ENCODE results near the gene ARNT2. TPM values are rescaled to one million over a fixed set of nuclear protein-coding genes. Genes with fewer than 3 reads are reported as not detected.
A peak's percentile ranks its signal among the peaks of the same experiment; 100 is the strongest.

ARNT2 gene
- total and polyA plus RNA-seq, 8 donors, result 0.58 to 27.4 (median 1.6) TPM

DNA sequence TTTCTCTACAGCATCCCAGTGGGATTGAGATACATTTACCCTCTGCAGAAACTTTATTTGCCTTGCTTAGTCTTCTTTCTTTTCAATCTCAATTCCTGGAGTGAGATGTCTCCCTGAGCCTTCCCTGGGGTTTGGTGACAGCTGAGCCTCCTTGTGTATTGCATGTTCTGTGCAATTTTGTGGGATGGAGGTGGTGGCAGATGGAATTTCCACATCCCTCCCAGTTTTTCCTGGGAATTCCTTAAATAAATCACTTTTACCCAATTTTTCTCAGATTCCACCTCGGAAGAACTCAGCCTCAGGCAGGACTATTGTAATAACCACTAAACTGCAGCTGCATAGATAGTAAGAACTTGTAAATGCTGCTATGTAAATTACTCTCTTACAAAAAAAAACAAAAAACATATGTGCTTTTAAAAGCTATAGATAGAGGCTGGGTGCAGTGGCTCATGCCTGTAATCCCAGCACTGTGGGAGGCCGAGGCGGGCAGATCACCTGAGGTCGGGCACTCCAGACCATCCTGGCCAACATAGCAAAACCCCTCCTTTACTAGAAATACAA, 202.4 kb downstream of the ARNT2 start:
- H3K27ac ChIP-seq, result no peak overlapping the region
- peaks cover 0 to 11% (median 0%) of the 10 kb centered on the region in 4 donors for H3K4me1 ChIP-seq
- 90 to 95% (median 91%) methylated on average over 4 of the region's 4 CpGs for WGBS, 5 donors
- TF ChIP-seq, protein P1, sequence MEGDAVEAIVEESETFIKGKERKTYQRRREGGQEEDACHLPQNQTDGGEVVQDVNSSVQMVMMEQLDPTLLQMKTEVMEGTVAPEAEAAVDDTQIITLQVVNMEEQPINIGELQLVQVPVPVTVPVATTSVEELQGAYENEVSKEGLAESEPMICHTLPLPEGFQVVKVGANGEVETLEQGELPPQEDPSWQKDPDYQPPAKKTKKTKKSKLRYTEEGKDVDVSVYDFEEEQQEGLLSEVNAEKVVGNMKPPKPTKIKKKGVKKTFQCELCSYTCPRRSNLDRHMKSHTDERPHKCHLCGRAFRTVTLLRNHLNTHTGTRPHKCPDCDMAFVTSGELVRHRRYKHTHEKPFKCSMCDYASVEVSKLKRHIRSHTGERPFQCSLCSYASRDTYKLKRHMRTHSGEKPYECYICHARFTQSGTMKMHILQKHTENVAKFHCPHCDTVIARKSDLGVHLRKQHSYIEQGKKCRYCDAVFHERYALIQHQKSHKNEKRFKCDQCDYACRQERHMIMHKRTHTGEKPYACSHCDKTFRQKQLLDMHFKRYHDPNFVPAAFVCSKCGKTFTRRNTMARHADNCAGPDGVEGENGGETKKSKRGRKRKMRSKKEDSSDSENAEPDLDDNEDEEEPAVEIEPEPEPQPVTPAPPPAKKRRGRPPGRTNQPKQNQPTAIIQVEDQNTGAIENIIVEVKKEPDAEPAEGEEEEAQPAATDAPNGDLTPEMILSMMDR (IDR thresholded peaks at IDR 0.05), result no peak
- TF ChIP-seq EP300 (IDR thresholded peaks at IDR 0.05) (no peak), POLR2AphosphoS5 (IDR thresholded peaks at IDR 0.05) (no peak), POLR2A (IDR thresholded peaks at IDR 0.05) (no peak)
- no peaks in the 10 kb centered on the region for H3K27me3 ChIP-seq
- H3K4me3 ChIP-seq, result no peak overlapping the region
- no peaks in the 10 kb centered on the region for H3K36me3 ChIP-seq
- H3K9me3 ChIP-seq, result no peaks in the 10 kb centered on the region
- DNase-seq, result no peak
- intact Hi-C loops (cut with DNase I; ENCODE audit: low total_unique reads), result no loop called here

DNA sequence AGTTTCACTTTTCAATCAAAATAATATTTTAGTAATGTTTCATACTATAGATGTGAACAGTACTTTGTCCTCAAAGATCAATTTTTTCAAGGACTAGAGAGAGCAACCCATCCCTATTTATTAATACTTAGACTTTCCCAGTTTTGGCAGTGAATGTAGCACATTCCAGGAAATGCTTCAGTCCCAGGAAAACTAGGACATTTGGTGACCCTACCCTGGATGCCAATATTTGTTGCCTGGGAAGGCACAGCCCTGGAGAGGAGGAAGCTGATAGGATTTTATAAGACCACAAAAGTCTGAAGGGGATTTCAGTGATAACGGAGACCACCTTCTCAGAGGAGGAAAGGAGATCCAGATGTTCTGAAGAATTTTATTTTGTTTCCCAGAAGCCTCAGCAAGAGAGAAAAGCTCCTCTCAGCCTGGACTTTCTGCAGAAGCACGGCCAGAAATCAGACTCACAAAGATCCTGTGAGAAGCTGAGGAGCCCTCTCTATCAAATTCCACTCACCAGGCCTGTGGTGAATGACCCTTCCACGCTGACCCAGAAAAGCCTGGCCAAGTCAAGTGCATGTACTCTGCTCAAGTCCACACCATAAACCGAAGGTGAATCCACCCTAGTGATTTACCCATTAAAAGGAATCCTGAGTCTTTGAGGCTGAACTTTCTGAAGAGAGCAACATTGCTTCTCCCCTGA, 203.3 kb downstream of the ARNT2 start:
- Histone ChIP-seq H3K36me3 (no peaks in the 10 kb centered on the region), H3K27me3 (no peaks in the 10 kb centered on the region), H3K27ac (peak overlapping the region in 1 of 5 donors; percentile 16), H3K9me3 (no peaks in the 10 kb centered on the region), H3K4me1 (peaks cover 0 to 11% (median 0%) of the 10 kb centered on the region in 4 donors), H3K4me3 (no peak overlapping the region)
- DNase-seq, result peak in 1 of 2 donors; percentile 26
- TF ChIP-seq POLR2A (IDR thresholded peaks at IDR 0.05) (no peak), EP300 (IDR thresholded peaks at IDR 0.05) (no peak), POLR2AphosphoS5 (IDR thresholded peaks at IDR 0.05) (no peak)
- TF ChIP-seq, protein P1 (IDR thresholded peaks at IDR 0.05), result no peak
- intact Hi-C loops (cut with DNase I; ENCODE audit: low total_unique reads), result no loop called here
- WGBS, 5 donors, result 64 to 75% (median 72%) methylated on average over 4 of the region's 4 CpGs

DNA sequence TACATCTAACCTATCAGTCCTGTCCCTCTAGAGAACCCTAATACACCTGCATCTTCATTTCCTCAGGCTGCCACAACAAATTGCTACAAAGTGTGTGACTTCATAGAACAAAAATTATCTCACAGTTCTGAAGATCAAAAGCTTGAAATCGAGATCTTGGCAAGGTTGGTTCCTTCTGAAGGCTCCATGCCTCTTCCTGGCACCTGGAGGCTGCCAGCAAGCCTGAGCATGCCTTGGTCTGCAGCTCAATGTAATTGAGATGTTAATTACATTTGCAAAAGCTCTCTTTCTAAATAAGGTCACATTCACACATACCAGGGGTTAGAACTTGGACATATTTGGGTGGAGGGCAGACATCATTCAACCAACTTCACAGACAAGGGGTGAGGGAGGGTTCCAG, 204.5 kb downstream of the ARNT2 start:
- H3K27ac ChIP-seq, result no peak overlapping the region
- 31 to 44% (median 32%) methylated on average over 1 of the region's 1 CpG for WGBS, 5 donors
- no peaks in the 10 kb centered on the region for H3K27me3 ChIP-seq
- H3K9me3 ChIP-seq, result no peaks in the 10 kb centered on the region
- intact Hi-C loops (cut with DNase I; ENCODE audit: low total_unique reads), result no loop called here
- no peaks in the 10 kb centered on the region for H3K36me3 ChIP-seq
- TF ChIP-seq EP300 (IDR thresholded peaks at IDR 0.05), result no peak
- TF ChIP-seq, protein P1 (IDR thresholded peaks at IDR 0.05), result no peak
- TF ChIP-seq POLR2AphosphoS5 (IDR thresholded peaks at IDR 0.05), result no peak
- no peak for TF ChIP-seq POLR2A (IDR thresholded peaks at IDR 0.05)
- no peak overlapping the region for H3K4me3 ChIP-seq
- H3K4me1 ChIP-seq, result peaks cover 0 to 11% (median 0%) of the 10 kb centered on the region in 4 donors
- DNase-seq, result no peak

DNA sequence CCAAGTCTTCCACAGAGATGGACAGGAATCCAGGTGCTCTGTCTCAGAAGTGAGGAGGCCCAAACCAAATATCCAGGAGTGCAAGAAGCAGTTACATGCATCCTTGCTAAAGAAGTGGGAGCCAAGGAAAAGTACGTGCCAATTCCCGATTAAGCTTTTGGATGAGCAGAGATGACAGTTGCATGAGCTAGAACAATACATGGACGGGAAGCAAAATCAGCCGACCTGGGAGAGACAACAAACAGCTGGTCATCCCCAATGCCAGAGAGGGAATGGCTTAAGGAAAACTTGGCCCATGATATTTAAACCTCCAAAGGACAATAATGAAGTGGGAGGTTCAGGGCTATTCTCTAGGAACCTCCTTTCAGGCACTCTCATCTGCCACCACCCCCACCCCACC, 204.9 kb downstream of the ARNT2 start:
- DNase-seq, result no peak
- H3K27me3 ChIP-seq, result no peaks in the 10 kb centered on the region
- no peak overlapping the region for H3K27ac ChIP-seq
- intact Hi-C loops (cut with DNase I; ENCODE audit: low total_unique reads), result no loop called here
- no peaks in the 10 kb centered on the region for H3K9me3 ChIP-seq
- TF ChIP-seq, protein P1 (IDR thresholded peaks at IDR 0.05), result no peak
- TF ChIP-seq POLR2A (IDR thresholded peaks at IDR 0.05), result no peak
- no peak for TF ChIP-seq EP300 (IDR thresholded peaks at IDR 0.05)
- no peak for TF ChIP-seq POLR2AphosphoS5 (IDR thresholded peaks at IDR 0.05)
- no peak overlapping the region for H3K4me3 ChIP-seq
- no peaks in the 10 kb centered on the region for H3K36me3 ChIP-seq
- 54 to 82% (median 74%) methylated on average over 4 of the region's 4 CpGs for WGBS, 5 donors
- peaks cover 0 to 11% (median 0%) of the 10 kb centered on the region in 4 donors for H3K4me1 ChIP-seq
